Neural cell (in vitro differentiated cells): ENCODE results near the gene SNX13. TPM values are rescaled to one million over a fixed set of nuclear protein-coding genes. Genes with fewer than 3 reads are reported as not detected.

Experiments used
- H2AFZ ChIP-seq: fragments of 200-600, 300-800 bp; sonication (generic), shearing (Covaris generic); 2 replicates; pipeline ENCODE4 v1.6.0; 2014; ENCODE audit warnings: low read depth, mild to moderate bottlenecking, antibody characterized with exemption, low read length, moderate library complexity
- H3F3A ChIP-seq: fragments of 200-600 bp; shearing (Covaris generic); 2 replicates; pipeline ENCODE4 v1.6.1; 2016; ENCODE audit warnings: mild to moderate bottlenecking, moderate library complexity, mixed read lengths, antibody characterized with exemption, low read length; ENCODE audit not compliant: insufficient read depth, poor library complexity, severe bottlenecking
- H3K27ac ChIP-seq: fragments of 200-600, 300-800 bp; sonication (generic), shearing (Covaris generic); 2 replicates; pipeline ENCODE4 v1.5.1; 2014; ENCODE audit warnings: mild to moderate bottlenecking, low read length, moderate library complexity
- H3K27me3 ChIP-seq: fragments of 300-800, 200-600 bp; sonication (generic), shearing (Covaris generic); 2 replicates; pipeline ENCODE4 v1.6.0; 2014; ENCODE audit warnings: mild to moderate bottlenecking, low read depth, low read length, moderate library complexity; ENCODE audit not compliant: insufficient read depth
- H3K36me3 ChIP-seq: fragments of 300-800, 200-600 bp; sonication (generic), shearing (Covaris generic); 2 replicates; pipeline ENCODE4 v1.5.1; 2014; ENCODE audit warnings: mild to moderate bottlenecking, antibody characterized with exemption, low read length, moderate library complexity; ENCODE audit not compliant: insufficient read depth
- H3K4me2 ChIP-seq: fragments of 300-800, 200-600 bp; sonication (generic), shearing (Covaris generic); 2 replicates; pipeline ENCODE4 v1.6.0; 2014; ENCODE audit warnings: mild to moderate bottlenecking, low read length
- H3K4me3 ChIP-seq: fragments of 300-800, 200-600 bp; sonication (generic), shearing (Covaris generic); 2 replicates; pipeline ENCODE4 v1.5.1; 2014; ENCODE audit warnings: mild to moderate bottlenecking, low read length, moderate library complexity
- H3K79me2 ChIP-seq: fragments of 200-600 bp; shearing (Covaris generic); replicated peaks from 2 replicates; pipeline ENCODE4 v1.6.0; 2014; ENCODE audit warnings: mild to moderate bottlenecking, low read length, moderate library complexity; ENCODE audit not compliant: insufficient read depth
- H3K9ac ChIP-seq: fragments of 300-800, 200-600 bp; sonication (generic), shearing (Covaris generic); 2 replicates; pipeline ENCODE4 v1.6.1; 2016; ENCODE audit warnings: mild to moderate bottlenecking, low read length, mixed read lengths
- H3K9me2 ChIP-seq: fragments of 200-600 bp; shearing (Covaris generic); 2 replicates; pipeline ENCODE4 v1.6.1; 2016; ENCODE audit warnings: mild to moderate bottlenecking, low read length, mixed read lengths; ENCODE audit not compliant: insufficient read depth
- H3K9me3 ChIP-seq: fragments of 200-600, 300-800 bp; sonication (generic), shearing (Covaris generic); 2 replicates; pipeline ENCODE4 v1.6.1; 2016; ENCODE audit warnings: mild to moderate bottlenecking, mixed run types, low read length, moderate library complexity, mixed read lengths
- H4K20me1 ChIP-seq: fragments of 200-600 bp; shearing (Covaris generic); 2 replicates; pipeline ENCODE4 v1.6.1; 2016; ENCODE audit warnings: mild to moderate bottlenecking, mixed run types; ENCODE audit not compliant: insufficient read depth
- EP300 ChIP-seq: fragments of 450-650 bp; conservative IDR thresholded peaks from 2 replicates; pipeline ENCODE4 v1.6.1; 2014; ENCODE audit warnings: antibody characterized with exemption, mild to moderate bottlenecking, moderate library complexity; ENCODE audit not compliant: poor library complexity, severe bottlenecking
- EZH2 ChIP-seq: fragments of 200-600, 300-800 bp; shearing (Covaris generic), sonication (generic); IDR thresholded peaks from 2 replicates; pipeline ENCODE4 v1.6.1; 2014; ENCODE audit warnings: antibody characterized with exemption, low read length, borderline replicate concordance, mild to moderate bottlenecking; ENCODE audit not compliant: insufficient read depth, poor library complexity, severe bottlenecking
- MXI1 ChIP-seq: fragments of 450-650 bp; conservative IDR thresholded peaks from 2 replicates; pipeline ENCODE4 v1.6.1; 2014; ENCODE audit warnings: antibody characterized with exemption, mild to moderate bottlenecking; ENCODE audit not compliant: poor library complexity, severe bottlenecking
- POLR2AphosphoS5 ChIP-seq: IDR thresholded peaks from 2 replicates; pipeline ENCODE4 v1.6.1; 2012
- RAD21 ChIP-seq: fragments of 450-650 bp; conservative IDR thresholded peaks from 2 replicates; pipeline ENCODE4 v1.6.1; 2014; ENCODE audit warnings: antibody characterized with exemption, mild to moderate bottlenecking, moderate library complexity
- SMC3 ChIP-seq: fragments of 450-650 bp; conservative IDR thresholded peaks from 2 replicates; pipeline ENCODE4 v1.6.1; 2014; ENCODE audit warnings: antibody characterized with exemption, mild to moderate bottlenecking, moderate library complexity; ENCODE audit not compliant: poor library complexity
- TAF1 ChIP-seq: IDR thresholded peaks from 2 replicates; pipeline ENCODE4 v1.6.1; 2012; ENCODE audit warnings: low read depth
- polyA plus RNA-seq: library from polyadenylated mRNA; depleted of rRNA; stranded (reverse); fragments of >200 nt; gene quantifications from 2 replicates; pipeline ENCODE4 v1.2.3, GENCODE V29; 2014
- TF ChIP-seq, protein P1 (sequence below): fragments of 450-650 bp; IDR thresholded peaks from 2 replicates; pipeline ENCODE4 v1.5.1; 2014; ENCODE audit warnings: antibody characterized with exemption, mild to moderate bottlenecking, moderate library complexity; ENCODE audit not compliant: poor library complexity, severe bottlenecking
- TF ChIP-seq, protein P2 (sequence below): IDR thresholded peaks from 2 replicates; pipeline ENCODE4 v1.6.1; 2012; ENCODE audit warnings: borderline replicate concordance

The SNX13 gene
- polyA plus RNA-seq, 1 donor from 2014 or later: 50.6 TPM

GRCh38 chr7:17930546-17930945, 9.7 kb downstream of the SNX13 start:
- no peak overlapping the region for H3K4me2 ChIP-seq
- H2AFZ ChIP-seq: no peak overlapping the region
- TF ChIP-seq EZH2 (no peak), MXI1 (no peak), SMC3 (no peak), POLR2AphosphoS5 (no peak), RAD21 (no peak), EP300 (no peak)
- TF ChIP-seq, protein P1, sequence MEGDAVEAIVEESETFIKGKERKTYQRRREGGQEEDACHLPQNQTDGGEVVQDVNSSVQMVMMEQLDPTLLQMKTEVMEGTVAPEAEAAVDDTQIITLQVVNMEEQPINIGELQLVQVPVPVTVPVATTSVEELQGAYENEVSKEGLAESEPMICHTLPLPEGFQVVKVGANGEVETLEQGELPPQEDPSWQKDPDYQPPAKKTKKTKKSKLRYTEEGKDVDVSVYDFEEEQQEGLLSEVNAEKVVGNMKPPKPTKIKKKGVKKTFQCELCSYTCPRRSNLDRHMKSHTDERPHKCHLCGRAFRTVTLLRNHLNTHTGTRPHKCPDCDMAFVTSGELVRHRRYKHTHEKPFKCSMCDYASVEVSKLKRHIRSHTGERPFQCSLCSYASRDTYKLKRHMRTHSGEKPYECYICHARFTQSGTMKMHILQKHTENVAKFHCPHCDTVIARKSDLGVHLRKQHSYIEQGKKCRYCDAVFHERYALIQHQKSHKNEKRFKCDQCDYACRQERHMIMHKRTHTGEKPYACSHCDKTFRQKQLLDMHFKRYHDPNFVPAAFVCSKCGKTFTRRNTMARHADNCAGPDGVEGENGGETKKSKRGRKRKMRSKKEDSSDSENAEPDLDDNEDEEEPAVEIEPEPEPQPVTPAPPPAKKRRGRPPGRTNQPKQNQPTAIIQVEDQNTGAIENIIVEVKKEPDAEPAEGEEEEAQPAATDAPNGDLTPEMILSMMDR: no peak
- TF ChIP-seq, protein P2, sequence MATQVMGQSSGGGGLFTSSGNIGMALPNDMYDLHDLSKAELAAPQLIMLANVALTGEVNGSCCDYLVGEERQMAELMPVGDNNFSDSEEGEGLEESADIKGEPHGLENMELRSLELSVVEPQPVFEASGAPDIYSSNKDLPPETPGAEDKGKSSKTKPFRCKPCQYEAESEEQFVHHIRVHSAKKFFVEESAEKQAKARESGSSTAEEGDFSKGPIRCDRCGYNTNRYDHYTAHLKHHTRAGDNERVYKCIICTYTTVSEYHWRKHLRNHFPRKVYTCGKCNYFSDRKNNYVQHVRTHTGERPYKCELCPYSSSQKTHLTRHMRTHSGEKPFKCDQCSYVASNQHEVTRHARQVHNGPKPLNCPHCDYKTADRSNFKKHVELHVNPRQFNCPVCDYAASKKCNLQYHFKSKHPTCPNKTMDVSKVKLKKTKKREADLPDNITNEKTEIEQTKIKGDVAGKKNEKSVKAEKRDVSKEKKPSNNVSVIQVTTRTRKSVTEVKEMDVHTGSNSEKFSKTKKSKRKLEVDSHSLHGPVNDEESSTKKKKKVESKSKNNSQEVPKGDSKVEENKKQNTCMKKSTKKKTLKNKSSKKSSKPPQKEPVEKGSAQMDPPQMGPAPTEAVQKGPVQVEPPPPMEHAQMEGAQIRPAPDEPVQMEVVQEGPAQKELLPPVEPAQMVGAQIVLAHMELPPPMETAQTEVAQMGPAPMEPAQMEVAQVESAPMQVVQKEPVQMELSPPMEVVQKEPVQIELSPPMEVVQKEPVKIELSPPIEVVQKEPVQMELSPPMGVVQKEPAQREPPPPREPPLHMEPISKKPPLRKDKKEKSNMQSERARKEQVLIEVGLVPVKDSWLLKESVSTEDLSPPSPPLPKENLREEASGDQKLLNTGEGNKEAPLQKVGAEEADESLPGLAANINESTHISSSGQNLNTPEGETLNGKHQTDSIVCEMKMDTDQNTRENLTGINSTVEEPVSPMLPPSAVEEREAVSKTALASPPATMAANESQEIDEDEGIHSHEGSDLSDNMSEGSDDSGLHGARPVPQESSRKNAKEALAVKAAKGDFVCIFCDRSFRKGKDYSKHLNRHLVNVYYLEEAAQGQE: no peak
- no peaks in the 10 kb centered on the region for H3K36me3 ChIP-seq
- H4K20me1 ChIP-seq: no peaks in the 10 kb centered on the region
- no peaks in the 10 kb centered on the region for H3K27me3 ChIP-seq
- H3K4me3 ChIP-seq: no peak overlapping the region
- peaks cover 88% of the 10 kb centered on the region for H3K79me2 ChIP-seq
- no peak overlapping the region for H3K9ac ChIP-seq
- H3K27ac ChIP-seq: no peak overlapping the region
- no peaks in the 10 kb centered on the region for H3K9me3 ChIP-seq
- no peaks in the 10 kb centered on the region for H3K9me2 ChIP-seq
- H3F3A ChIP-seq: no peaks in the 10 kb centered on the region

DNA sequence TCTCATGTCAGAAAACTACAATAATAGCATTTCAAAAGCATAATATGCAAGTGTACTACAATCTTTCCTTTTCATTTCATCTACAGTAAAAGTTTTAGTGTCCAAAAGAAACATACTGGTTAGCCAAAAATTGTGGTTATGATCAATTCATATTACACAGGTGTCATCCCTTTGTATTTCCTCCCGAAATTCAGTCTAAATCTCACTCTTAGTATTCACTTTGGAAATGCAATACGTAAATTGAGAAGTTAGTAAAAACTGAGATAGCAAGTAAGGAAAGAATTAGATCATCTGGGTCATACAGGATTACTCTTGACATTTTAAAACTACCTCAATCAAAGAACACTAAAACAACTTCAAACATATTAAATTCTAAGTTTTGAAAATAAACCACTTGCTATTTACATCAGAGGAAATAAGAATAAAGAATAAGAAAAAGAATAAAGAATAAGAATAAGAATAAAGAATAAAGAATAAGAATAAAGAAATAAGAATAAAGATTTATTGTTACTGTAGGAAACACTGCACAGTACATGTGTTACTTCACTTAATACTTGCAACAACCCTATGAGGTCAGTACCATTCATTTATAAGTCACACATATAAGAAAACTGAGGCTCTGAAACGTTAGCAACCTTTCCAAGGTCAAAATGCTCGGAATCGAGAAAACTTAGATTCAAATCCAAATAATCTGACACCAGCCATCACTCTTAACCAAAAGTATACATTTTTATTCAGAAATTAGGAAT, 10.5 kb downstream of the SNX13 start:
- TF ChIP-seq, protein P2: no peak
- TF ChIP-seq POLR2AphosphoS5 (no peak), RAD21 (no peak), EP300 (no peak), TAF1 (no peak), SMC3 (no peak), EZH2 (no peak), MXI1 (no peak)
- TF ChIP-seq, protein P1: no peak
- Histone ChIP-seq H3K36me3 (no peaks in the 10 kb centered on the region), H3K79me2 (peaks cover 86% of the 10 kb centered on the region), H3F3A (no peaks in the 10 kb centered on the region), H3K27ac (no peak overlapping the region), H3K9me2 (no peaks in the 10 kb centered on the region), H3K27me3 (no peaks in the 10 kb centered on the region), H4K20me1 (no peaks in the 10 kb centered on the region), H3K4me3 (no peak overlapping the region), H3K4me2 (no peak overlapping the region), H3K9ac (no peak overlapping the region), H3K9me3 (no peaks in the 10 kb centered on the region), H2AFZ (no peak overlapping the region)
